HG03045 (cell line): ENCODE measurements around the gene EIF2AK2.

Source experiments
- ATAC-seq: cut with Tn5 transposase; IDR thresholded peaks from one replicate; pipeline ENCODE4 v1.9.1; 2021; ENCODE audit warnings: mild to moderate bottlenecking, moderate library complexity; ENCODE audit not compliant: unreplicated experiment

EIF2AK2 gene

GRCh38 chr2:37104178-37104577 lies 52.6 kb downstream of the EIF2AK2 start:
- no peak for ATAC-seq

- ATAC-seq: no peak
These were observed 54.2 kb downstream of the EIF2AK2 start for GRCh38 chr2:37102588-37102987.

- no peak for ATAC-seq
These were observed 56.7 kb downstream of the EIF2AK2 start for GRCh38 chr2:37100054-37100453.

GRCh38 chr2:37098416-37099118 lies 58.2 kb downstream of the EIF2AK2 start:
- no peak for ATAC-seq

- ATAC-seq: no peak
These were observed 60.2 kb downstream of the EIF2AK2 start for GRCh38 chr2:37096568-37096967.

- no peak for ATAC-seq
These were observed 64.9 kb downstream of the EIF2AK2 start for GRCh38 chr2:37091873-37092272.

DNA sequence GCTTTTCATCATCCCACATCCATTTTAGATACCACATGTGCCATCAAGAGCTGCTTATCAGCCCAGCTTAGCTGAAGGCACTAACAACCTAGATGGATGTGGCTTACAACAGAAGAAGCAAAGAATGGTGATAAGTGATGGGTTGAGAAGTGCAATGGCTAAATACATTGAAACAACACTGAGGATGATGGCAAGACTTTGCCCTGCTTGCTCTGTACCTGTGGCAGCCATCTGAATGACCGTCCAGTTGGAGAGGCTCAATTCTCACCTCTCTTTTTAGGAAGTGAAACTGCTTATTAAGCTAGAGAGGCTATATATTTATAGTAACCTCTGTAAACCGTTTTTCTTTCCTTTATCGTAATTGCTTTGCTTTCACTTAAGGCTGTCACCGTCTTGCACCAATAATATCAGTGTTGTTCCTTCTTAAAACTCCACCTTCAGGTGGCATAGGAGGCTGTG lies 66.7 kb downstream of the EIF2AK2 start:
- ATAC-seq: peak; percentile 82

- ATAC-seq: no peak
These were observed 71.0 kb downstream of the EIF2AK2 start for GRCh38 chr2:37085731-37086147.

DNA sequence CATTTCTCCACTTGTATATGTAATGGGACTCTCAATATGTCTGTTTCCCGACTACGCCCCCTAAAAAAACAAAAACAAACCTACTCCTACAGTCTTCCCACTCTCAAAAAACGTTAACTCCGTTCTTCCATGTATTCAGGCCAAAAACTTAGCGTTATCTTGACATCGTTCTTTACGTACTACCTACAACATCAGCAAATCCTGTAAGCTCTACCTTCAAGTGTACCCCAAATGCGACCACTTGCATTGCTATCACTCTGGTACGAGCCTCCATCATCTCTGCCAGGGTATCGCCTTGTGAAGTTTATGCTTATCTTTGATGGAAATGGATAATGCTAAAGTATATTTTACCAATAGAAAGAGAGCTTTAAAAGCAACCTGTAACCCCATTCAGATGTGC lies 72.0 kb downstream of the EIF2AK2 start:
- no peak for ATAC-seq

GRCh38 chr2:37083873-37084794 lies 72.6 kb downstream of the EIF2AK2 start, which contains the start of the genes GPATCH11 and HEATR5B:
GPATCH11 (plus strand) TSS chr2:37084518; CDS start chr2:37088382, 3,864 bp downstream.
HEATR5B (minus strand) TSS chr2:37084372; CDS start chr2:37083414, 958 bp downstream.
- ATAC-seq: peak; percentile 86

GRCh38 chr2:37080689-37081088 lies 76.1 kb downstream of the EIF2AK2 start:
- ATAC-seq: no peak

- no peak for ATAC-seq
These were observed 76.5 kb downstream of the EIF2AK2 start for GRCh38 chr2:37080266-37080665.

- no peak for ATAC-seq
These were observed 85.8 kb downstream of the EIF2AK2 start for GRCh38 chr2:37070931-37071330.

DNA sequence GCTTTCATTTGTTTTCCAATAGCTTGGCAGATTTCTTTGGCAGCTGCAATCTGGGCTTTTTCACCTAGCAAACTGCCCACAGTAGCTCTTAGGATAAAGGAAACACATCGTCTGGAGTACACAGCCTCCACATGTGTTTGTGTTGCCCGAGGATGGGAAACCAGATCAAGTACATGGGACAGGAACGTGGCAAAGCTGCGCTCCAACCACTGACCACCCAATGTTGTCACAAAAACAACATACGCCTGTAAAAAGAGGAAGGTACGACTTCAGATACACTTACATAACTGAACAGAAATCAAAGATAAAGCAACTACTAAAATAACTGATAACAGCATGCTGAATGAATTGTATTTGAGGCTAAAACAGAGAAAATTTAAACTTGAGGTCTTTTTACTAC lies 88.1 kb downstream of the EIF2AK2 start:
- ATAC-seq: no peak

DNA sequence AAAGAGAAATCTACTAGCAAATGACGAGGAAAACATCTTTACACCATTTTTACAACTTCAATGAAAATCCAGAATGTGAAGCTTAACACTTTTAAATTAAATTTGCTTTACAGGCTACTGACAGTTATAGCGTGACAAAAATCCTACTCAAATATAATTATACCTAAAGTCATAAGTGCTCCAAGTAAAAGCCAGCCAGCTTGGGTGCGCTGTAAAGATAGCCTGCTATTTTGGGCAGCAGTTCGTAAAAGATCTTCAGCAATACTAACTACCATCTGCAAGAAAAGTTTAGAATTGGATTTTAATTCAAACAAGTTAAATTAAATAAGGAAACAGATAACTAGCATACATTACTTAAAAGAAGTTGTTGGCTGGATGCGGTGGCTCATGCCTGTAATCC lies 95.0 kb downstream of the EIF2AK2 start:
- ATAC-seq: no peak

DNA sequence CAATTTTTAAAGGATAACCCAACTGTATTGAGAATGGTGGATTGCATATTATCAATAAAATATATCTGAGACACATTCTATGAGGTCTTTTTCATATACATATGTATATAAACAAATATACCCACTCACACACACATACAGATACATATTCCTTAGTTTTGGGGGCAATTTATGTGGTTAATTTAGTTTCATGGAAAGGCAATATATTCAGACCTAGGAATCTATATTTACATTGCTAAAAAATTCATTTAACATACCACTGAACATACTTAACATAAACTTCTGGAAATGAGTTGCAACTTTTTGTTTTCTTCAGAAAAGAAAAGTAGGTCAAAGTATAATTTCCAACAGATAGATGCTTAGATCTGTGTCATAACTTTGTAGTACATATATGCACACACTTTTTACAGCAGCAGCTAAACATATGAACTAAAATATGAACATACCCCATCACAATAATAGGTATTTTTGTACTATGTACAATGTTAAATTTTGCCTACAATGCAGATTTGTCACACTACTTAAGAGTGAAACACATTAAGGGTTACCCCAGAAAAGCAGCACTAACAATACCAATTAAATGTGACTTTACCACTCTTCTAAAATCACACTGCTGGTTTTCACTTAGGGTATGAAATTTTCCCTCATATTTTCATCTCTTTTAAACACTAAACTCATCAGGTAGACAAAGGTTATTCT lies 95.6 kb downstream of the EIF2AK2 start:
- no peak for ATAC-seq

GRCh38 chr2:37060446-37060845 lies 96.3 kb downstream of the EIF2AK2 start:
- no peak for ATAC-seq

DNA sequence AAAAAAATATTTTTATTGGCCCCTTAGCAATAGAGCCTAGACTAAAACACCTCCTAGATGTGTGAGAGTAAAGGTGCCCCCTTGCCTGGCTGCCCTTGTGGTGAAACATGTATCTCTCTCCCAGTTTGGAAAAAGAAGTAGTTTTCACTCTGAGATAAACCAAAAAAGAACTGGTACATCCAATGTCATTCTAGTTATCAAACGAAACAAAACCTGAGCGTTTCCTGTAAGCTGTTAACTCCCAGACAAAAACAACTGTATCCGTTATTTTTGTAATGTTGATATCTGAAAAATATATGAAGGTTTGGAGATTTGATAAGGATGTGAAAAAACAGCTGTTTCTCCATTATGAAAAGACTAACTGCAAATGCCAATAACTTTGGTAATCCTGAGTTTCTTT lies 96.9 kb downstream of the EIF2AK2 start:
- no peak for ATAC-seq

GRCh38 chr2:37052600-37053332 lies 104.0 kb downstream of the EIF2AK2 start:
- ATAC-seq: no peak
